ENCODE measurements around the gene MINDY4B.

The MINDY4B gene

DNA sequence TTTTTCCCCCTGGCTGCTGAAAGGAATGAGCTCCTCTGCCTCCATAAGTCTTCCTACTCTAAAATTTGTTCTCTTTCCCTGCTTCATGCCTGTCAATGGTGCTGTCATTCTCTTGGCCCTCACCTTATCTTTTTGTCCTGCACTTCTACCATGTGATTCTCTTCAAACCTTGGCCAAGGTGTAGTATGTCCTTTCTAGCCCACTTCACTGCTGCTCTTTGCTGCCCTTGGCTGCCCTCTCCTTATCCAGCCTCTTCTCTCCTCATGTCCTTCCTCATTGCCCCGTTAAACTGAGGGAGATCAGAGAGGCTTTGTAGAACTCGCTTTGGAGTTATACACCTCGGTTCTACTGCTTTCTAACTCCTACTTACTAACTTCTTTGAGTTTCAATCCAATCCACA lies 19.7 kb downstream of the MINDY4B start:
- no peak overlapping the region for H2BK120ac ChIP-seq (ENCODE audit: low read depth, low read length)
- H3K79me1 ChIP-seq (ENCODE audit: low read length): no peaks in the 10 kb centered on the region
- no peaks in the 10 kb centered on the region for H3K36me3 ChIP-seq (ENCODE audit: control insufficient read depth, insufficient read depth, low read length)
- no peak overlapping the region for H2BK5ac ChIP-seq (ENCODE audit: low read length)
- DNase-seq: no peak
- no peak overlapping the region for H2BK15ac ChIP-seq (replicated peaks; ENCODE audit: low read depth)
- no peaks in the 10 kb centered on the region for H3K79me2 ChIP-seq (ENCODE audit: control insufficient read depth, insufficient read depth, low read length)
- no peak overlapping the region for H2AK5ac ChIP-seq (ENCODE audit: low read length)
- H3K4me2 ChIP-seq (ENCODE audit: low read length): no peak overlapping the region
- no peak overlapping the region for H3K4ac ChIP-seq (ENCODE audit: low read depth, low read length)
- H4K8ac ChIP-seq (ENCODE audit: low read depth, low read length): no peak overlapping the region
- no peak overlapping the region for H3K9ac ChIP-seq (ENCODE audit: low read length)
- no peak overlapping the region for H3K4me3 ChIP-seq (ENCODE audit: low read length)
- H3K23ac ChIP-seq (ENCODE audit: low read length): no peak overlapping the region
- H3K27me3 ChIP-seq (ENCODE audit: insufficient read depth, low read length, poor library complexity): no peaks in the 10 kb centered on the region
- no peaks in the 10 kb centered on the region for H3K4me1 ChIP-seq (ENCODE audit: control insufficient read depth, low read depth, low read length)
- H3K56ac ChIP-seq (ENCODE audit: low read length): no peak overlapping the region
- H3K27ac ChIP-seq (ENCODE audit: low read depth, low read length): no peak overlapping the region
- no peak overlapping the region for H4K5ac ChIP-seq (ENCODE audit: low read length)
- WGBS (ENCODE audit: extremely low coverage, insufficient coverage, low lambda C conversion rate): no CpG with 5 or more reads among the region's 3 CpGs
- no peak overlapping the region for H3K18ac ChIP-seq (ENCODE audit: low read length)

- no peak overlapping the region for H2BK120ac ChIP-seq (ENCODE audit: low read depth, low read length)
- no peak overlapping the region for H2BK5ac ChIP-seq (ENCODE audit: low read length)
- no peak overlapping the region for H3K56ac ChIP-seq (ENCODE audit: low read length)
- H3K23ac ChIP-seq (ENCODE audit: low read length): no peak overlapping the region
- no peak overlapping the region for H3K4me2 ChIP-seq (ENCODE audit: low read length)
- H2AK5ac ChIP-seq (ENCODE audit: low read length): no peak overlapping the region
- H3K79me2 ChIP-seq (ENCODE audit: control insufficient read depth, insufficient read depth, low read length): no peaks in the 10 kb centered on the region
- no peak overlapping the region for H3K4ac ChIP-seq (ENCODE audit: low read depth, low read length)
- no peak overlapping the region for H3K4me3 ChIP-seq (ENCODE audit: low read length)
- H3K18ac ChIP-seq (ENCODE audit: low read length): no peak overlapping the region
- H3K27ac ChIP-seq (ENCODE audit: low read depth, low read length): no peak overlapping the region
- no CpG with 5 or more reads among the region's 2 CpGs for WGBS (ENCODE audit: extremely low coverage, insufficient coverage, low lambda C conversion rate)
- H3K36me3 ChIP-seq (ENCODE audit: control insufficient read depth, insufficient read depth, low read length): no peaks in the 10 kb centered on the region
- no peak overlapping the region for H4K8ac ChIP-seq (ENCODE audit: low read depth, low read length)
- H3K4me1 ChIP-seq (ENCODE audit: control insufficient read depth, low read depth, low read length): no peaks in the 10 kb centered on the region
- DNase-seq: no peak
- no peaks in the 10 kb centered on the region for H3K27me3 ChIP-seq (ENCODE audit: insufficient read depth, low read length, poor library complexity)
- no peaks in the 10 kb centered on the region for H3K79me1 ChIP-seq (ENCODE audit: low read length)
- no peak overlapping the region for H2BK15ac ChIP-seq (replicated peaks; ENCODE audit: low read depth)
- H3K9ac ChIP-seq (ENCODE audit: low read length): no peak overlapping the region
- H4K5ac ChIP-seq (ENCODE audit: low read length): no peak overlapping the region
Measured at GRCh38 chr3:150878996-150879575, 26.2 kb downstream of the MINDY4B start.

GRCh38 chr3:150878290-150878689 lies 26.9 kb downstream of the MINDY4B start:
- H4K5ac ChIP-seq (ENCODE audit: low read length): no peak overlapping the region
- no peak overlapping the region for H2BK120ac ChIP-seq (ENCODE audit: low read depth, low read length)
- H3K4me2 ChIP-seq (ENCODE audit: low read length): no peak overlapping the region
- no peaks in the 10 kb centered on the region for H3K36me3 ChIP-seq (ENCODE audit: control insufficient read depth, insufficient read depth, low read length)
- WGBS (ENCODE audit: extremely low coverage, insufficient coverage, low lambda C conversion rate): no CpG with 5 or more reads among the region's 1 CpG
- no peak overlapping the region for H3K27ac ChIP-seq (ENCODE audit: low read depth, low read length)
- H3K56ac ChIP-seq (ENCODE audit: low read length): no peak overlapping the region
- no peaks in the 10 kb centered on the region for H3K79me1 ChIP-seq (ENCODE audit: low read length)
- H3K18ac ChIP-seq (ENCODE audit: low read length): no peak overlapping the region
- no peaks in the 10 kb centered on the region for H3K79me2 ChIP-seq (ENCODE audit: control insufficient read depth, insufficient read depth, low read length)
- H3K23ac ChIP-seq (ENCODE audit: low read length): no peak overlapping the region
- H4K8ac ChIP-seq (ENCODE audit: low read depth, low read length): no peak overlapping the region
- H2AK5ac ChIP-seq (ENCODE audit: low read length): no peak overlapping the region
- no peak overlapping the region for H3K9ac ChIP-seq (ENCODE audit: low read length)
- H3K4me3 ChIP-seq (ENCODE audit: low read length): no peak overlapping the region
- no peak overlapping the region for H3K4ac ChIP-seq (ENCODE audit: low read depth, low read length)
- DNase-seq: no peak
- no peaks in the 10 kb centered on the region for H3K27me3 ChIP-seq (ENCODE audit: insufficient read depth, low read length, poor library complexity)
- H2BK5ac ChIP-seq (ENCODE audit: low read length): no peak overlapping the region
- H2BK15ac ChIP-seq (replicated peaks; ENCODE audit: low read depth): no peak overlapping the region
- H3K4me1 ChIP-seq (ENCODE audit: control insufficient read depth, low read depth, low read length): no peaks in the 10 kb centered on the region

- DNase-seq: no peak
- H3K79me2 ChIP-seq (ENCODE audit: control insufficient read depth, insufficient read depth, low read length): no peaks in the 10 kb centered on the region
- H3K4me3 ChIP-seq (ENCODE audit: low read length): no peak overlapping the region
- H3K23ac ChIP-seq (ENCODE audit: low read length): no peak overlapping the region
- no peak overlapping the region for H3K4ac ChIP-seq (ENCODE audit: low read depth, low read length)
- no peaks in the 10 kb centered on the region for H3K36me3 ChIP-seq (ENCODE audit: control insufficient read depth, insufficient read depth, low read length)
- H3K56ac ChIP-seq (ENCODE audit: low read length): no peak overlapping the region
- no peak overlapping the region for H4K8ac ChIP-seq (ENCODE audit: low read depth, low read length)
- H3K27me3 ChIP-seq (ENCODE audit: insufficient read depth, low read length, poor library complexity): no peaks in the 10 kb centered on the region
- no peaks in the 10 kb centered on the region for H3K79me1 ChIP-seq (ENCODE audit: low read length)
- H2BK15ac ChIP-seq (replicated peaks; ENCODE audit: low read depth): no peak overlapping the region
- no peak overlapping the region for H2BK5ac ChIP-seq (ENCODE audit: low read length)
- no peak overlapping the region for H2BK120ac ChIP-seq (ENCODE audit: low read depth, low read length)
- H3K27ac ChIP-seq (ENCODE audit: low read depth, low read length): no peak overlapping the region
- no peak overlapping the region for H3K9ac ChIP-seq (ENCODE audit: low read length)
- WGBS (ENCODE audit: extremely low coverage, insufficient coverage, low lambda C conversion rate): no CpG with 5 or more reads among the region's 3 CpGs
- no peak overlapping the region for H2AK5ac ChIP-seq (ENCODE audit: low read length)
- H3K4me1 ChIP-seq (ENCODE audit: control insufficient read depth, low read depth, low read length): no peaks in the 10 kb centered on the region
- H3K18ac ChIP-seq (ENCODE audit: low read length): no peak overlapping the region
- no peak overlapping the region for H4K5ac ChIP-seq (ENCODE audit: low read length)
- no peak overlapping the region for H3K4me2 ChIP-seq (ENCODE audit: low read length)
Measured at GRCh38 chr3:150877303-150877702, 27.9 kb downstream of the MINDY4B start.

GRCh38 chr3:150876611-150877265 lies 28.5 kb downstream of the MINDY4B start:
- Histone ChIP-seq H2BK120ac (ENCODE audit: low read depth, low read length) (no peak overlapping the region), H3K4ac (ENCODE audit: low read depth, low read length) (no peak overlapping the region), H3K4me1 (ENCODE audit: control insufficient read depth, low read depth, low read length) (no peaks in the 10 kb centered on the region), H3K56ac (ENCODE audit: low read length) (no peak overlapping the region), H3K79me2 (ENCODE audit: control insufficient read depth, insufficient read depth, low read length) (no peaks in the 10 kb centered on the region), H4K5ac (ENCODE audit: low read length) (no peak overlapping the region), H2BK5ac (ENCODE audit: low read length) (no peak overlapping the region), H3K9ac (ENCODE audit: low read length) (no peak overlapping the region), H3K36me3 (ENCODE audit: control insufficient read depth, insufficient read depth, low read length) (no peaks in the 10 kb centered on the region), H3K27me3 (ENCODE audit: insufficient read depth, low read length, poor library complexity) (no peaks in the 10 kb centered on the region), H3K27ac (ENCODE audit: low read depth, low read length) (no peak overlapping the region), H3K4me2 (ENCODE audit: low read length) (no peak overlapping the region), H3K79me1 (ENCODE audit: low read length) (no peaks in the 10 kb centered on the region), H3K23ac (ENCODE audit: low read length) (no peak overlapping the region), H4K8ac (ENCODE audit: low read depth, low read length) (no peak overlapping the region), H2AK5ac (ENCODE audit: low read length) (no peak overlapping the region), H2BK15ac (replicated peaks; ENCODE audit: low read depth) (no peak overlapping the region), H3K4me3 (ENCODE audit: low read length) (no peak overlapping the region), H3K18ac (ENCODE audit: low read length) (no peak overlapping the region)
- no CpG with 5 or more reads among the region's 6 CpGs for WGBS (ENCODE audit: extremely low coverage, insufficient coverage, low lambda C conversion rate)
- no peak for DNase-seq

DNA sequence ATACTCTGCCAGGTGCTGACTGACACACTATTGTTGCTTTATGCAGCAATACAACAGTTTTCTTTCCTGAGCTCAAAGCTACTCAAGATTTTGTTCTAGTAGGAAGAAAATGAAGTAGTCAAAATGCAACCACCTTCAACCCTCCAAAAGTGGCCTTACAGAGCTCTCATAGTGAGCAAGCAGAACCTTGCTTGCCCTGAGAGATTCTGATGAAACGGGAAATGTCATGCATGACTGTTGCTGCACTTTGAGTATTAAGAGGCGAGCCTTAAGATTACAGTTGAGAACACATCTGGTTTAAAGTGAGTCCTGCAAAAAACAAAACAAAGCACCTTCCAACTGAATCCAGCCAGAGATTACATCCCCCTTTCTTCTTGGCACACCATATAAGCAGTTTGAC lies 29.7 kb downstream of the MINDY4B start:
- Histone ChIP-seq H2AK5ac (ENCODE audit: low read length) (no peak overlapping the region), H3K79me1 (ENCODE audit: low read length) (no peaks in the 10 kb centered on the region), H3K36me3 (ENCODE audit: control insufficient read depth, insufficient read depth, low read length) (no peaks in the 10 kb centered on the region), H3K4me1 (ENCODE audit: control insufficient read depth, low read depth, low read length) (no peaks in the 10 kb centered on the region), H4K8ac (ENCODE audit: low read depth, low read length) (no peak overlapping the region), H2BK5ac (ENCODE audit: low read length) (no peak overlapping the region), H3K23ac (ENCODE audit: low read length) (no peak overlapping the region), H3K56ac (ENCODE audit: low read length) (no peak overlapping the region), H2BK15ac (replicated peaks; ENCODE audit: low read depth) (no peak overlapping the region), H3K9ac (ENCODE audit: low read length) (no peak overlapping the region), H3K27me3 (ENCODE audit: insufficient read depth, low read length, poor library complexity) (no peaks in the 10 kb centered on the region), H3K4me2 (ENCODE audit: low read length) (no peak overlapping the region), H2BK120ac (ENCODE audit: low read depth, low read length) (no peak overlapping the region), H3K4ac (ENCODE audit: low read depth, low read length) (no peak overlapping the region), H3K18ac (ENCODE audit: low read length) (no peak overlapping the region), H4K5ac (ENCODE audit: low read length) (no peak overlapping the region), H3K27ac (ENCODE audit: low read depth, low read length) (no peak overlapping the region), H3K79me2 (ENCODE audit: control insufficient read depth, insufficient read depth, low read length) (no peaks in the 10 kb centered on the region), H3K4me3 (ENCODE audit: low read length) (no peak overlapping the region)
- no CpG with 5 or more reads among the region's 2 CpGs for WGBS (ENCODE audit: extremely low coverage, insufficient coverage, low lambda C conversion rate)
- DNase-seq: no peak

All from mesendoderm (in vitro differentiated cells).